Breast epithelium (tissue), 3 donors: ENCODE measurements around the gene IGFBPL1.

Experiments
- POLR2A ChIP-seq: fragments of 450-650 bp; IDR thresholded peaks from one replicate; pipeline ENCODE4 v1.6.1; 2016; ENCODE audit warnings: antibody characterized with exemption, mild to moderate bottlenecking, moderate library complexity
- POLR2AphosphoS5 ChIP-seq, 3 donors: sonication (generic); formaldehyde crosslinking; IDR thresholded peaks; one replicate each; pipeline ENCODE4 v1.6.1; 2017; ENCODE audit warnings: antibody characterized with exemption in 3 of 3
- TF ChIP-seq, protein P1 (sequence below), 3 donors: fragments of 450-650 bp; IDR thresholded peaks; one replicate each; pipeline ENCODE4 v1.5.1; 2016 to 2017; ENCODE audit warnings: antibody characterized with exemption in 3 of 3, mild to moderate bottlenecking in 3 of 3, moderate library complexity in 3 of 3

DNA sequence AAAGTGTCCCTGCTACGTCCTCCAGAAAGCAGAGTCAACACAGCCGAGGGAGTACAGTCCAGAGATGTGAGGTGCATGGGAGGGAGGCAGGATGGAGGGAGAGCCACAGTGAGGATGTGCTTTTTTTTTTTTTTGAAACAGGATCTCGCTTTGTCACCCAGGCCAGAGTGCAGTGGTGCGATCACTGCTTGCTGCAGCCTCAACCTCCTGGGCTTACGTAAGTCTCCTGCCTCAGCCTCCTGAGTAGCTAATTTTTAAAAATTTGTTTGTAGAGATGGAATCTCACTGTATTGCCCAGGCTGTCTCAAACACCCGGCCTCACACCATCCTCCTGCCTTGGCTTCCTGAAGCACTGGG lies 65.0 kb downstream of the IGFBPL1 start:
- TF ChIP-seq, protein P1, sequence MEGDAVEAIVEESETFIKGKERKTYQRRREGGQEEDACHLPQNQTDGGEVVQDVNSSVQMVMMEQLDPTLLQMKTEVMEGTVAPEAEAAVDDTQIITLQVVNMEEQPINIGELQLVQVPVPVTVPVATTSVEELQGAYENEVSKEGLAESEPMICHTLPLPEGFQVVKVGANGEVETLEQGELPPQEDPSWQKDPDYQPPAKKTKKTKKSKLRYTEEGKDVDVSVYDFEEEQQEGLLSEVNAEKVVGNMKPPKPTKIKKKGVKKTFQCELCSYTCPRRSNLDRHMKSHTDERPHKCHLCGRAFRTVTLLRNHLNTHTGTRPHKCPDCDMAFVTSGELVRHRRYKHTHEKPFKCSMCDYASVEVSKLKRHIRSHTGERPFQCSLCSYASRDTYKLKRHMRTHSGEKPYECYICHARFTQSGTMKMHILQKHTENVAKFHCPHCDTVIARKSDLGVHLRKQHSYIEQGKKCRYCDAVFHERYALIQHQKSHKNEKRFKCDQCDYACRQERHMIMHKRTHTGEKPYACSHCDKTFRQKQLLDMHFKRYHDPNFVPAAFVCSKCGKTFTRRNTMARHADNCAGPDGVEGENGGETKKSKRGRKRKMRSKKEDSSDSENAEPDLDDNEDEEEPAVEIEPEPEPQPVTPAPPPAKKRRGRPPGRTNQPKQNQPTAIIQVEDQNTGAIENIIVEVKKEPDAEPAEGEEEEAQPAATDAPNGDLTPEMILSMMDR (IDR thresholded peaks at IDR 0.05), result no peak
- TF ChIP-seq POLR2A, result no peak
- no peak for TF ChIP-seq POLR2AphosphoS5 (IDR thresholded peaks at IDR 0.05)
